Choroid plexus epithelial cell (primary cell): Measurements from ENCODE around the gene ZNF827.

ENCODE experiments used
- DNase-seq: peaks from one replicate; pipeline ENCODE4 v3.0.0-alpha.2; 2010; ENCODE audit warnings: low read depth
- H3K4me3 ChIP-seq: 2 replicates; pipeline ENCODE4 v1.5.1; 2011; ENCODE audit warnings: low read depth, mild to moderate bottlenecking, control low read depth, low read length, moderate library complexity
- CTCF ChIP-seq: conservative IDR thresholded peaks from 2 replicates; pipeline ENCODE4 v1.5.1; 2011; ENCODE audit warnings: low read depth, mild to moderate bottlenecking, control low read depth, inconsistent platforms, low read length, moderate library complexity

ZNF827 gene

DNA sequence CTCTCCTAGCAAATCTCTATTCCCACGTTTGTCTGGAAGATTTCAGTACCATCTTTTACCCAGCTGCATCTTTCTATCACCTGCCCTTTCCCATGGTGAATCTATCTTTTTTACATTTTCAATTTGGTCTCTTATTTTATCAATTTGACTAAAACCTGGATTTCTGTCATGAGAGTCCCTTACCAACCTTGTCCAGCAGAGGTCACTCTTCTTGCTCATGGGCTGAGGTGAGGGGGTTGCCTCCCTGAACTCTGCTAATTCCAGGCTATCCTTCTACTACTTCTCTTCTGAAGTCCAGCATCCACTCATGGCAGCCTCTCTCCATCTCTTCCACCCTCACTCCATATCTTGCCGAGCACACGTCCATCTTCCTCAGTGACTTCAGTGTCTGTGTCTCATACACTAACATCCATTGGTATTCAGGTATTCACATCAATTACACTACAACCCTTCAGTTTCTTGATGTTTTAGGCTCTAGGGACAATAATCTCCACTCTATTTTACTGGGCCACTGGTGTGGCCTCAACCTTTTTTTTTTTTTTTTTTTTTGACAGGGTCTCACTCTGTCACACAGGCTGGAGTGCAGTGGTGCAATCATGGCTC, 17.8 kb upstream of the ZNF827 start:
- TF ChIP-seq CTCF: peak; percentile 85
- DNase-seq: peak; percentile 65

GRCh38 chr4:145954924-145955339, 16.3 kb upstream of the ZNF827 start:
- no peak for TF ChIP-seq CTCF
- H3K4me3 ChIP-seq: no peak overlapping the region
- DNase-seq: peak; percentile 95

More for the DNA sequence above, 17.8 kb upstream of the ZNF827 start:
- H3K4me3 ChIP-seq: no peak overlapping the region

DNA sequence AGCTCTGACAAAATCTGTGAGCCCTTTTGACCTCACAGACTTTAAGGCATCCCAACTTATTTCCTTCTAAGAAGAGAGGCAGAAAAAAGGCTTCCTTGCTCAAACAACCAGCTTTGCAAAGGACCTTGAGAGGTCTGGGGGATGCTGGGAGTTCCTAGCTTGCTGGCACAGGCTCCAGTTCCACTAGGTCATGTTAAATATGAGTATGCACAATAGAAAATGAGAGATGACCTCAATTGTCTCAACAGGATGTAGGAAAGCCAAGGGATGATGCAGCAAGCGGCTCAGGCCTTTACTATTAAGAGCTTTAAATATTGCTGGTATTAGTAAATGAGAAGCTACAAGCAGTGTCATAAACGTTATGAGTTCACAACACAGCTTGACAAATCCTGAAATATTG, 13.3 kb upstream of the ZNF827 start:
- TF ChIP-seq CTCF: no peak
- H3K4me3 ChIP-seq: no peak overlapping the region
- no peak for DNase-seq

DNA sequence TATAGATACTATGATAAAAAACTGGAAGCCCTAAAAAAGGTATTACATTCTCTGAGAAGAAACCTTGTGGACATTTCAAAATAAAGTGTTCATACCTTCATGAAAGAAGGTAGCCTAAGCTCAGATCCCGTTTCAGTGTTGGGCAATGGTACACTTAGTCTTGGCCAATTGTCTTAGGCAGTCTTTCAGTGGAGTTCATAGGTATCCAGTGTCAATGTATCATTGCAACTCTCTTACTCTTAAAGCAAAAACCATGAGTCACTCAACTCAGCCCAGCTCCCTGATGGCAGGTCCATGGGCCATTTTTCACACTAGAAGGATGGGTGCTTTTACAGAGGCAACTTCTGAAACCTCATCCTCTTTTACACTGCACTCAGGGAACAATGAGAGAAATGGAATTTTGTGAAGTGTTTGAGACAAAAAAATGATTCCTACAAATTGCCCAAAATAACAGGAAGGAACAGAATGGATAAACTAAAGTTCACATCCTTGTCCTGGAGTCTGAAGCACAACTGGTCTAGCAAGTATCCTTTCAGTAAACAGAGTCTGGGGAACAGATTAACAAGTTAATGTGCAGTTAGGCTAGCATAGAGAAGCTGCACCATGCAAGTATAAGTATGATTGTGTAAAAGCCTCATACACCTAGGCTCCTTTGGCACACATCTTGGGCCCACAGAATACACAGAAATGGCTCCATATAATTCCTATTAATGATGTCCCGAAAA, 7.0 kb upstream of the ZNF827 start:
- peak; percentile 47 for DNase-seq
- no peak for TF ChIP-seq CTCF
- H3K4me3 ChIP-seq: no peak overlapping the region

GRCh38 chr4:145944886-145945285, 6.3 kb upstream of the ZNF827 start:
- no peak for TF ChIP-seq CTCF
- no peak for DNase-seq
- no peak overlapping the region for H3K4me3 ChIP-seq

DNA sequence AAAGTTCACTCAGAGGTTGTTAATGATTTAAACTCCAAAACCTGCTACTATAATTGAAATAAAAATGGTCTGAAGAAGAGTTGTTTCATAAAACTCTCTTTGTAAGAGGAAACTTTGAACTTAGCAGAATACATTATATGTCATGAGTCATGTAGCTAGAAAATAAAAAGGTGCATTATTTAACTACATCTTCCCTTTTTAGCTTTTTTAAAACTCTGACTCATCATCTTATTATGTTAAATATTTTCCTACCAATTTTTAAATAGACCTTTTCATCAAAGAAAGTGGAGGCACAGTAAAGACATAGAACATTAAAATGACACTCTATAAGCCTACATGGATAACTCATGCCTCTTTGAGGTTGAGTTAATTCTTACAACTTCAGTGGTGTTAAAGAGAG, 1.2 kb upstream of the ZNF827 start:
- DNase-seq: peak; percentile 54
- no peak for TF ChIP-seq CTCF
- no peak overlapping the region for H3K4me3 ChIP-seq

DNA sequence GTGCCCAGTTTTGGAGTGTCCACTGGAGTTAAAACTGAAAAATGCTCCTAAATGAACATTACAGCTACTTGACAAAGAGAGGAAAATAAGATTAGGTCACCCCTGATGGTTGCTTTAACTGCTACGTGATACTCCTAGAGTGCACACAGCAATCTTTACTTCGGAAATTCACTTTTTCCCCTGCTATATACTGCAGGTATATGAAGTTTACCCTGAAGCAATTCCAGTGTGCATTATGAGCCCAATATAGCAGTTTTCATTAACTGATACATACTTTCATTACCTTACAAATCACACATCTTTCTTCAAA, 773 bp upstream of the ZNF827 start:
- H3K4me3 ChIP-seq: no peak overlapping the region
- DNase-seq: no peak
- TF ChIP-seq CTCF: no peak
